Measurements from ENCODE around the gene ARHGAP8. TPM values are rescaled to one million over a fixed set of nuclear protein-coding genes. Genes with fewer than 3 reads are reported as not detected.

The ARHGAP8 gene
- total and polyA plus RNA-seq, 2 donors (not counting 3 experiments of a cell fraction or from before 2014, with no cell fraction given): not detected

- POLR2A ChIA-PET: no interaction called here
- FAIRE-seq: no peak
- Histone ChIP-seq H4K20me1 (replicated peaks; ENCODE audit: control insufficient read depth, extremely low read depth, insufficient read depth, low read length) (no peaks in the 10 kb centered on the region), H3K4me3 (replicated peaks in 1 of 3; ENCODE audit: insufficient read depth in 1 of 3, low read depth in 1 of 3, low read length in 3 of 3) (no peak overlapping the region), H3K27me3 (ENCODE audit: control insufficient read depth in 2 of 2, insufficient read depth in 2 of 2, low read length in 2 of 2) (no peaks in the 10 kb centered on the region), H3K27ac (ENCODE audit: insufficient read depth, low read depth, low read length) (no peak overlapping the region), H3K9ac (replicated peaks; ENCODE audit: extremely low read depth, insufficient read depth, low read length) (no peak overlapping the region), H3K79me2 (ENCODE audit: control insufficient read depth, insufficient read depth, low read length) (no peaks in the 10 kb centered on the region), H3K36me3 (ENCODE audit: control insufficient read depth in 2 of 2, extremely low read depth in 1 of 2, insufficient read depth in 2 of 2, low read length in 2 of 2) (no peaks in the 10 kb centered on the region), H3K9me3 (replicated peaks; ENCODE audit: control insufficient read depth, insufficient read depth, low read length) (no peaks in the 10 kb centered on the region), H3K4me1 (ENCODE audit: control insufficient read depth, extremely low read depth, insufficient read depth, low read length) (no peaks in the 10 kb centered on the region), H3K9me1 (replicated peaks; ENCODE audit: control insufficient read depth, extremely low read depth, insufficient read depth, low read length) (no peaks in the 10 kb centered on the region), H3K4me2 (ENCODE audit: insufficient read depth, low read length) (no peak overlapping the region), H2AFZ (ENCODE audit: low read depth, low read length) (no peak overlapping the region)
- DNase-seq (ENCODE audit: low read depth, low spot score): no peak
- dilution Hi-C loops (cut with MboI; ENCODE audit: extremely low pct_ligation_motif_present, low sequenced_read_pairs): no loop called here
- CTCF ChIA-PET: no interaction called here
- intact Hi-C loops (cut with micrococcal nuclease): no loop called here
- TF ChIP-seq CTCF (IDR thresholded peaks at IDR 0.05; ENCODE audit: extremely low read depth in 1 of 2, insufficient read depth in 1 of 2, low read depth in 1 of 2, low read length in 2 of 2): no peak
- no peak for TF ChIP-seq EZH2 (IDR thresholded peaks at IDR 0.05; ENCODE audit: borderline replicate concordance, low read depth, low read length, severe bottlenecking)
- TF ChIP-seq JUN (IDR thresholded peaks at IDR 0.05; ENCODE audit: borderline replicate concordance, insufficient read depth, insufficient read length, low read depth): no peak
- no peak for TF ChIP-seq GATA2 (IDR thresholded peaks at IDR 0.05; ENCODE audit: insufficient read depth, insufficient read length, low read depth, low read length)
- no peak for TF ChIP-seq POLR2A (IDR thresholded peaks at IDR 0.05; ENCODE audit: low read depth, low read length)
- TF ChIP-seq MYC (IDR thresholded peaks at IDR 0.05; ENCODE audit: low read depth, low read length): no peak
- no peak for TF ChIP-seq POLR2AphosphoS5 (IDR thresholded peaks at IDR 0.05; ENCODE audit: insufficient read depth, low read depth, low read length)
- no peak for TF ChIP-seq MAX (IDR thresholded peaks at IDR 0.05; ENCODE audit: insufficient read depth, insufficient read length)
- no peak for TF ChIP-seq FOS (IDR thresholded peaks at IDR 0.05; ENCODE audit: borderline replicate concordance, insufficient read depth, low read length)
- BruUV-seq (replicated peaks): no TSS peak
Measured at GRCh38 chr22:44809456-44809855, 57.1 kb downstream of the ARHGAP8 start.
